Raji (cell line): ENCODE data around the gene CLRN3.

Experiments used
- POLR2A ChIP-seq: IDR thresholded peaks from 2 replicates; pipeline ENCODE4 v1.6.1; 2011; ENCODE audit warnings: low read depth, low read length, control low read depth; ENCODE audit not compliant: insufficient read depth

Gene CLRN3

DNA sequence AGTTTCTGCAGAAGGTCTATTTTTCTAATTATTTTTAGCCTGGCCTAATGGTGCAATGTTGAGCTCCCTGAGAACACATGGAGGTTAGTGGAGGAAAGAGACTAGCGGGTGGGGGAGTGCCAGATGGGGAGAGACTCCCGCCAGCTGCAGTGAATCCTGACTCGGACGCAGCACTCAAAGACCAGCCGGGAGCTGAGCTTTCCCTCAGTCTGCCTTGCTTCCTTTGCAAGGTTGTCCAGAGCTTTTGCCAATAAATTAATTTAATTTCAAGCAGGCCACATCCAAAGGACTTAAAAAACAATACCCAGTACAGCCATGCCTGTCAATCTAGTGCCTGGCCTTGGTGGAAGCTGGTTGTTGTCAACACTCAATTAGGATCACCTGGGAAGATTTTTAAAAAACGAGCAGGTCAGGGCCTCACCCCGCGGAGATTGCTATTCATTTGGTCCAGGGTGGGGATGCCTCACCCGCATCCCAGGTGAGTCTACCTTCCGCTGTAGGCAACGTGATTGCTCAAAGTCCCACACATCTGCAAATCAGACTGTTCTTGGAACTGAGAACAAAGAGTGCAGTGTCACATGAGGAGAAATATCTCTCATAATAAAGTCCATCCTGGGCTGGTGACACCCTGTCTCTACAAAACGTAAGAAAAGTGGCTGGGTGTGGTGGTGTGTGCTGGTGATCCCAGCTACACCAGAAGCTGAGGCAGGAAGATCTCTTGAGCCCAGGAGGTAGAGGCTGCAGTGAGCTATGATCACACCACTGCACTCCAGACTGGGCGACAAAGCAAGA lies 4.0 kb downstream of the CLRN3 start:
- no peak for TF ChIP-seq POLR2A

DNA sequence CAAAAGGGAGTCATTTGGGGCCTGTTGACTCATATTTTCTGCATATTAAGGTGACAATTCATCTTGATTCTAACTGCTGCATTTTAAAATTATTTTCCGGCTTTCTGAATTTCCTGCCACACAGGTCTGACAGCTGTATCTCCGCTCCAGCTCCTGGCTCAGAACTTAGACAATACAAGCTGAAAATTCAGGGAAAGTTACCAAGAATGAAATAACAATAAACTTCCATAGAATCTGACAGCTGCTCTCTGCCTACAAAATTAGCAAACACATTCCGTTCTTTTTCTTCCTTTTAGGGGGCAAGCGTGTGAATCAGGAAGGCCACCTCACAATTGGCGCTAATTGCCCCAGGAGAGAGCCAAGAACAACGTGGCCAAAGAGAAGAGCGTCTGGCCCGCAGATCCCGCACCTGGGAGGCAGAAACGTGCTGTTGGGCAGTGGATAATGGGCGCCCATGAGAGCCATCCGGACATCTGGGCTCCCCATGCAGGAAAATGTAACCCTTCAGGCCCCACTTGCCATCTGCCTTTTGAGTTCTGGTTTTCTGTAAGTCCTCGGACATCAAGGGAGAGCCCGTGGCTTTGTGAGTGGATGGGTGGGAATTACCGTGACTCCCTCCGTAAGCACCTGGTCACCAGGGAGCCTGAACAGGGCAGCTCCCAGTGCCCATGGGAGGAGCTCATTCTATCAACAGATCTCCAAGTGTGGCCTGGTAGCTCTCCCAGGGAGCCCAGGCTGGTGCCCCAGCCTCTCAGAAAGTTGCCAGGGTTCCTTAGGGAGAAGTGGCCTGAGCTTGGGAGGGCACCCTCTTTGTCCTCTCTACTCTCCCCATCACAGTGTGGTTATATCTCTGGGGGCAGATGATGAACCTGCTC lies 5.0 kb downstream of the CLRN3 start:
- no peak for TF ChIP-seq POLR2A

DNA sequence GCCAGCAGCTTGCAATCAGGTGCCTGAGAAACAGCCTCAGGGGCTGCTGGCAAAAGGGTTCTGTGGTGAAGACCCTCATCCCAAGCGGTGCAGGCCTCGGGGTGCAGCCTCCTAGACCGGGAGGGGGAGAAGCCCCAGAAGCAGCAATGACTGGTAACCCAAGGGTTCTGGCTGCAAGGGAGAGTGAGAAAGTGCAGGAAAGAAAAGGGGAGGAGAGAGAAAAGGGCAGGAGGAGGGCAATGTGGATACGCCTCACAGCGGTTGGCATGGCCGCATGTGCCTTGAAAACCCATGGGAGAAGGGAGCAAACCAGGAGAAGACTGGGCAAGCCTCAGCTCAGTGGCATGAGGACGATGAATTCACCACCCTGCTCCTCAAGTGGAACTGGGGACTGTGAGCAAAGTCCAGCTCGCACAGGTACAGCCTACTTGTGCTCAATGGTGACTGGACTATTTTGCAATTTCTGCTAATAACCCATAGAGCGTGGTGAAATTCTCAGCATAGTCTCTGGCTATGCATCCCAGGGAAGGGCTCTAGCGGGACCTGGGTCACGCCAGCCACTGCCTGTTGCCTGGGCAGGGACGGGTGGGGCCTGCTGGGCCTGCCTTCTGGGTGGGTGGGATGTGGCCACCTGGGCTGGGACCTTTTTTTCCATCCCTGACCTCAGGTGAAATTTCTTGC lies 6.2 kb downstream of the CLRN3 start:
- no peak for TF ChIP-seq POLR2A

DNA sequence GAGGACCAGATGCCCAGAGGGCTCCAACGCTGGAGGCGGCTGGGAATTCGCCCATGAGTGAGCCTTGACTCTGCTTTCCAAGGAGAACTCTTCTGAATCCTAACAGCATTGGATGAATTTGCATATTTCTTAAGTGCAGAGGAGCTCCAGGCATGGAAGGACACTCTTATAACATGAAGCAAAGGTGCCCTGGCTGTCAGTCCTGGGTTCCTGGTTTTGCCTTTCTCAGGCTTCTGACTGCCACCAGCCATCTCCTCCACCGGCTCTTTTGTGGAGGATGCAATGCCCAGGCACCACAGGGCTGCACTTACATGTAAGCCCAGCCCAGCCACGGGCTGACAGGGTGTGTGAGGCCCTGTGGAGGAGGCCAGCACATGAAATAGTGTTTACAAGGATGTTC lies 8.2 kb downstream of the CLRN3 start:
- TF ChIP-seq POLR2A: no peak

DNA sequence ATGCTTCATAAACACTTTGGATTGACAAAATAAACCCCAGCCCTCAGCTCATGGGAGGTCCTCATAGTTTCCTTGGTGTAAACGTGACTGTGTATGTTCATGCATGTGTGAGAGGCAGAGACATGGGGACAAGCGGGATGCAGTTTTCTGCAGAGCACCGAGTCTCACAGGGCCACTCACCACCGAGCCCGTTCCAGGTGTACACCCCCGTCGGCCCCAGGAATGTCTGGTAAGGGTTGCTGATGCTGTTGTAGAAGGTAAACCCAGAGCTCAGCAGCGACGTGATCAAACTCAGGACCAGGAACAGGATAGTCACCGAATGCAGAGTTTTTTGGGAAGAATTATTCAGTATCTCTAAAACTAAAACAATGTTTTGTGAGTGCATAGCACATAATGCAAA lies 9.2 kb downstream of the CLRN3 start:
- no peak for TF ChIP-seq POLR2A

DNA sequence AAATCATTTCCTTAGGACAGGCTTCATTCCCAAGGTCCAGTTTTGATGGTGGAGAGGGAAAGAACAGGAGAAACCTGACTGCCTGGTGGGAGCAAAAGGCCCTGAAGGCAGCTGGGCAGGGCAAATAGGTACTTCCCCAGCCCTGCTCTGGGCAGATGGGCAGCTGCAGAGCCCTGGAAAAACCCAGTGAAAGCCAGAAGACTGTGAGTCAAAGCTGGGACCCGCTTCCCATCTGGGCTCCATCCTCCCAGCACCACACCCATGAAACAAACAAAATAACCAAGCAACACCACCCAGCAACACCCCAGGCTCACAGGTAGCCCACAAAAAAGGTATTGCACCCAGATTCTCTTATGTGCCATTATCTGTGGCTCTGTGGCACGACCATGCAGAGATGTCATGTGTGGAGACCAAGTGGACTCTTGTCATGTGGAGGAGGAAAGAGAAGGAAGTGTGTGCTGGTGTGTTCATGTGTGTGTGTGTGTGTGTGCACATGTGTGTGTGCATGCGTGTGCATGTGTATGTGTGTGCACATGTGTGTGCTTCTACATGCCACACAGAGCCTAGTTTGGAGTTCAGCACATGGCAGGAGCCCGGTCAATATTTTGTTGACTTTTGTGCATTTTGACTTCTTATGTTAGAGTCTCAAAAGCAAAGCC lies 9.8 kb downstream of the CLRN3 start:
- TF ChIP-seq POLR2A: no peak

DNA sequence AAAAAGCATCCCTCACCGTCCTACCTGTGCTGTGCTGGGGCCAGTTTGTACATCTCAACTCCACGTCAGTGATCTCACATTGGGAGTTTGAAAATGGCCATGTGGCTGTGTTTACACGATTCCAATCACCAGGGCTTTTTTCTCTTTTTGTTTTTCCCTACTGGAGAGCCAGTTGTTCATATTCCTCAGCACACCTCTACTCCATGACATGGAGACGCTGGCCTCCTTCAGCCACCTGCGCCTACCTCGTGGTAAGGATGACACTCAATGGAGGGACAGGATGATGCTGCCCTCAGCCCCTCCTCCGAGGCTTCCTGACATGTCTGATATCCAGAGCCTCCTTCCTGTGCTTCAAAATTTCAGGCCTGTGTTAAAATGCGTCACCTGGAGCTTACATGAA lies 10.3 kb downstream of the CLRN3 start:
- TF ChIP-seq POLR2A: no peak

DNA sequence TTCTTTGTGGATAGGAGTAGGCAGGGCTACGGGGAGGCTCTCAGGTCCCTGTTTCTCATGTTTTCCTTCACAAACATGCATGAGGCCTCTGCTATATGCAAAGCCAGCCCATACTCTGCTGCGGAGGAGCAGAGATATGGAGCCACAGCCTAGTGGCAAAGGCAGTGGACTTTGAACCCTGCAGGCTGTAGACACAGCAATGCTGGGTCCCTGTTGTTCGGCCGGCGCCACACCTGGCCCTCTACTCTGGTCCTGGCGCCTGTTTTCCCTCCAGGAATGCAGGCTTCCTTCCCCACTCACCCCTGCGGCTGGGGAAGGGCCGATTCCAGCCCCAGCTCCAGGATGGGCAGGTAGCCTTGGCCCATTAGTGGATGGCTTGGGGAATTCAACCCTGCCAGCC lies 11.5 kb downstream of the CLRN3 start:
- no peak for TF ChIP-seq POLR2A

DNA sequence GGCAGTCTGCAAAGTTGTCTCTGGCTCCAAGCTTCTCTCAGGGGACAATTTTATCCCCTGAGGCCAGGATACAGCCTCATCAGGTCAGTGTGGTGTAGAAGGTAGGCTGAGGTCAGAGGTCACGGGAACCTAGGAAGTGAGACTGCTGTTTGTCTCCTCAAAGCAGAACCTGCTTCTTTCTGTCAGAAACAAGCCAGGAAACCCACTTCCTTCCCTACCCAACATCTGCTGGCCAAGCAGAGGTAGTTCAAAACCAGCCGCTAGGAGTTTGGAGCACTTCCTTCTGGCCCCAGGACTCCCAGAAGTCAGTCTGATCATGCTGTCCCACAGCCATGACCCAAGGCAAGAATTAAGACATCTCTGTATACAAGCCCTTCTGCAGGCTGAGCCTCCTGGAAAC lies 12.2 kb downstream of the CLRN3 start:
- TF ChIP-seq POLR2A: no peak

DNA sequence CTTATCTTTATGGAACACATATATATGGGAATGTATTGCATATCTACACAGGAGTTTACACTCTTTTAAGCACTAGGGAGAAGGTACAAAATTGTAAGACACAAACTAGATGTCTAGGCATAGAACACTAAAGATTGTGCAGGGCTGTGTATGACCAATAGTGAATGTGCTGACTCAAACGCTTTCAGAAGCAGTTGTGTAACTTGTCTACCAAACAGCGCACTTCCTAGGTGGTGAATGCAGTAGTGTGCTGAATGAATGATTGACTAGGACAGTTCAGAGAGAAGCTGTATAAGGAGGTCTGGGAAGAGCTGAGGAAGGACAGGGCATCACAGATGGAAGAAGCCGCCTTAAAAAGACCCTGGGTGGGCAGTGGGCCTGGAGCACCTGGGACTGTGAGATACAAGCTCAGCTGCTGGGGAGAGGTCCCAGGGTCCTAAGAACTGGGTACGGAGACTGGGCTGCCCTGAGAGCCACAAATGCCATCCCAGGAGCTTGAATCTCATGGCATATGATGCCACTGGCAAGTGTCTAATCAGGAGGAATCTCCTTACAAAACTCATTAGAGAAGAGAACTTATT lies 14.2 kb downstream of the CLRN3 start:
- TF ChIP-seq POLR2A: no peak

DNA sequence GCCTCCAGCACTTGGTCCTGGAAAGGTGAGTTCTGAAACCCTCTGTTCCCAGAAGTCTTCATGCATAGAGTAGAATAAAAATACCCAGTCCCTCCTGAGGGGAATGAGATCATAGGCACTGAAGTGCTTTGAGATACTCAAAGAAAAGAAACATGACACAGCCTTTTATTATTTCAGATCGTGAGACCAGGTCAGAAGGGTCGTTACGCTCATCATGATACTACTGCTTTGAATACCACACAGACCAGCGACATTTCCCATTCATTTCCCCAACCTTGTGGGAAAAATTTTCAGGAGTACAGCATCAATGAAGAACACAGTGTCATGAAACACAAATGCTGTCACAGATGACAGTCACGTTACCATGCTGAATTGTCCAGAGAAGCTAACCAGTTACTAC lies 15.0 kb downstream of the CLRN3 start:
- TF ChIP-seq POLR2A: no peak

DNA sequence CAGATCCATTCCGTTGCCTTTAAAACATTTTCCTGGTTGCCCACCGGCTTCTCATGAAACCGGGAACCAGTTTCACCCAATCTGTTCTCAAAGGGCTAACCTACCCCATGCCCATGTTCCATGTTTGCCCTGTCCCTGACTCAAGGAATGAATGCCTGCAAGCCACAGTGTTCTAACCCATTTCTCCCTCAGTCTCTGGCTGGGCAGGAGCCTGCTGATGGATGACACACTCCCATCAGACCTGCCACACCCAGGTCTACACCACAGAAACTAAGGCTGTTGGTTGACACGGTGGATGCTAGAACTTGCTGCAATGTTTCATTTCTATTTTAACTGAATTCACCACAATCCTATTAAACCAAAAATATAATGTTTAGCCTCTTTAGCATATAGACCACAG lies 15.6 kb downstream of the CLRN3 start:
- TF ChIP-seq POLR2A: no peak

DNA sequence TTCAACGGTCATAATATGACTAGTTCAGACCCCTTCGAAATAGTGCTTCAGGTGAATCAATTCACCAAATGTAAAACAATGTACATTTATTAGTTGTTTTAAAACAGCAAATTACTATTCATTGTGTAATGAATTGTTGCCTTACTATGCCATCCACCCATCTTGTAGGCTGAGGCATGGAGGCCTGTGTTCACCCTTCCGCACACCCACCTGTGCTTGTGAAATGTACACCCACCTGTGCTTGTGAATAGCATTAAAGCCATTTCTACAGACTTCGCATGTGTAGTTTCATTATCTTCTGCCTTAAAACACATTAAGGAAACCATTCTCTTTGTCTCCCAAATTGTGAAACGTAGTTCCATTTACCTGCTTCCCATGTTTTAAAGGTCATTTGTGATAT lies 16.8 kb downstream of the CLRN3 start:
- no peak for TF ChIP-seq POLR2A

DNA sequence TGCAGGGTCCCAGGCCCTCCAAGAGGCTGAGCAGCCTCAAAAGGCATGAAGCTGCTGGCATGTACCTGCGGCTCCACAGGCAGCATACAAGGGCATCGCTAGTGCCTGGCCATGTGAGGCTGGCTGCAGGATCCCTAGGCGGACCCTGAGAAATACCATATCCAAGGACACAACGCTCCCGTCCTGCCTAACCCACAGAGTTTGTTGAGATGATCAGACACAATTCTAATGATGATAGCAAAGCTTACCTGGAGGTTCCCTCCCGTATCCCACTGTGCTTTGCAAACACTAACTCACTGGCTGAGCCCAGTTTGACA lies 17.3 kb downstream of the CLRN3 start:
- TF ChIP-seq POLR2A: no peak

DNA sequence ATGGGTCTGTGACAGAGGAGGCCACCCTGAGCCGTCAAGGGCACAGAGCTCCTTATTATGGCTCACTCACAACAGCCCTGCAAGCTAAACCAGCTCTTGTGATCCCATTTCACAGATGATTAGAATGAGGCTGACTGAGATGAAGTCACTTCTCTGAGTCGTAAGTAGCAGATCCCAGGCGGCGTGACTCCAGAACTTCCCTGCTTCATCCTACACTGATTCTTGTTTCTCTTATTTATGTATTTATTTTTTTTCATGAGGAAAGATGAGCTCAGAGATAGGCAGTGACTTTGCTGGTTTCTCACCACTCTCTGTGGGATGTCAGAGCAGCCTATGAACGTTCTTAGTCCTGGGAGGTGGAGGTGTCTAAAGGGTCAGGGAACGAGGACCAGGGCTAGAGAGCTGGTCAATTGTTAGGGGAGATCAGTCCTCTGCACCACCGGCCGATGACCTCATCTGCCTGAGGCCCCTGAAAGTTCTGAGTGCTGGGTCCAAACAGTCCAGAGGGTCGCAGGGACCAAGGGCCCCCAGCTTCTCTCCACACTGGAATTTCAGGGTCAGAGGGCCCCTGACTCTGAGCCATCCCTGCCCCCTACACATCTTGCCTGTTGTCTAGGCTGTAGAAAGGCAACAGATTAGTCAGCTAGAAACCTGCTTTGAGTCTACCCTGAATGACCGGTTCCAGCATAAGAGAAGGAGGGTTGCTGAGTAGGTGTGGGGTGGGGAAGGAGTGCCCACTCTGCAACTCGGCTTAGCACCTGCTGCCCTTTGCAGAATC lies 17.9 kb downstream of the CLRN3 start:
- TF ChIP-seq POLR2A: no peak

DNA sequence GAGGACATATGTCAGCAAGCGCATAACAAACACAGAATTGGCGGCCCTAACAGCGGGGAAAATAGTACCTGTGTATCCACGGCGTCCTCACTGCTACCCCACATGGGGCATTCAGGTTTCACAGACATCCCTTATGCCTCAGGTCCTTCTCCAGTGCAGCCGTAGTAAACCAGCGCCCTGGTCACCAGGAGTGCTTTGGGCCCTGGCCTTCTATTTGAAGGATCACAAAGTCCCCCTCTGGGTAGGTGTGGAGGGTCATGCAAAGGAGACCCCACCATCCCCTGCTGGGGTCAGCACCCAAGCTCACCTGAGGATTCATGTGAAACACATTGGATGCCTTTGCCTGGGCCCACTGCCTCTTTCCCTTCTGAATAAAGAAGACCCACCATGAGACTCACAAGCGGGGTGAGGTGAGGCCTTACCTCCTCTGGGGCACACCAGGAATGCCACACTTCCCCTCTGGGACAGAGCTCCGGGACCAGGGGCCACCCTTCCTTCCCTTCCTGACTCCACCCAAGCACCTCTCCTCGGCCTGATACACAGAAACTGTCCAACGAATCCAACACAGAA lies 18.8 kb downstream of the CLRN3 start:
- no peak for TF ChIP-seq POLR2A
